ENCODE measurements around the gene DARS2. TPM values are rescaled to one million over a fixed set of nuclear protein-coding genes. Genes with fewer than 3 reads are reported as not detected.

DARS2 gene
- total RNA-seq, 1 experiment from 2014 or later: 35.0 TPM

DNA sequence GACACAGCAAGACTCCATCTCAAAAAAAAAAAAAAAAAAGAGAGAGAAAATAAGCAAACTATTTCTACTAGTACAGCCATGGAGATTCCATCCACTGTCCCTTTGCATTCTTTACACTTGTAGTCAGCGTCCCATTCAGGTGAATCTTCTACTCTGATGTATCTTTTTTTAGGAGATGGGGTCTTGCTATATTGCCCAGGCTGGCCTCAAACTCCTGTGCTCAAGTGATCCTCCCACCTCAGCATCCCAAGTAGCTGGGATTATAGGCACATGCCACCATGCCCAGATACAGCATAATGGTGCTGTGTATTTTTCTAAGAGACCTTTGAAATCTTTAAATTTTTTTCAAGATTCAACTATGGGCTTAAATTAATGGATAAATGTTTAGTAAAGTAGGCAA lies 8.3 kb downstream of the DARS2 start:
- DNase-seq: no peak
- H3K27me3 Mint-ChIP-seq (ENCODE audit: low read depth): no peaks in the 10 kb centered on the region
- Histone ChIP-seq H3K27me3 (ENCODE audit: insufficient read depth, low read length) (no peaks in the 10 kb centered on the region), H2AFZ (ENCODE audit: low read length) (no peak overlapping the region), H3K9ac (ENCODE audit: extremely low read depth, insufficient read length, low read length) (no peak overlapping the region), H3K79me2 (ENCODE audit: insufficient read depth, low read length) (no peaks in the 10 kb centered on the region), H2BK5ac (ENCODE audit: insufficient read length, low read length) (no peak overlapping the region), H2BK15ac (ENCODE audit: low read depth, low read length) (no peak overlapping the region), H2BK120ac (ENCODE audit: low read depth, low read length, poor library complexity, severe bottlenecking) (no peak overlapping the region), H3K56ac (ENCODE audit: insufficient read length, low read depth, low read length) (no peak overlapping the region), H2AK5ac (ENCODE audit: insufficient read length, low read length) (no peak overlapping the region), H3K9me3 (ENCODE audit: control insufficient read depth, low read depth, low read length) (no peaks in the 10 kb centered on the region), H3K79me1 (ENCODE audit: insufficient read depth, low read depth, low read length, poor library complexity, severe bottlenecking) (no peaks in the 10 kb centered on the region), H2BK20ac (ENCODE audit: low read depth, low read length, poor library complexity, severe bottlenecking) (no peak overlapping the region), H3K14ac (ENCODE audit: insufficient read depth, low read length) (no peak overlapping the region), H4K5ac (ENCODE audit: insufficient read length, low read depth, low read length) (no peak overlapping the region), H3K18ac (ENCODE audit: insufficient read length, low read depth, low read length) (no peak overlapping the region), H4K20me1 (ENCODE audit: control insufficient read depth, insufficient read depth, insufficient read length) (no peaks in the 10 kb centered on the region), H3K23me2 (ENCODE audit: insufficient read length, low read depth, low read length, poor library complexity, severe bottlenecking) (no peaks in the 10 kb centered on the region), H3K4ac (ENCODE audit: low read depth, low read length) (no peak overlapping the region), H4K8ac (replicated peaks; ENCODE audit: insufficient read length, low read depth, low read length) (no peak overlapping the region), H3K23ac (ENCODE audit: insufficient read length, low read depth, low read length) (no peak overlapping the region), H2BK12ac (ENCODE audit: insufficient read length, low read depth, low read length) (no peak overlapping the region), H3T11ph (ENCODE audit: low read length) (no peak overlapping the region), H3K4me2 (ENCODE audit: insufficient read depth, insufficient read length, low read length) (no peak overlapping the region), H3K4me1 (ENCODE audit: insufficient read depth, low read length) (no peaks in the 10 kb centered on the region), H4K91ac (ENCODE audit: insufficient read length, low read depth, low read length) (no peak overlapping the region), H3K27ac (ENCODE audit: insufficient read length, low read depth, low read length) (no peak overlapping the region)
- peaks cover 16 to 62% (median 58%) of the 10 kb centered on the region in 3 experiments; a peak in 6 of 7 replicates for H3K36me3 Mint-ChIP-seq (ENCODE audit: insufficient read depth in 1 of 3, low read depth in 3 of 3)
- H3K4me1 Mint-ChIP-seq: no peaks in the 10 kb centered on the region
- H3K9me3 Mint-ChIP-seq: no peaks in the 10 kb centered on the region
- no peak overlapping the region for H3K4me3 Mint-ChIP-seq
- TF ChIP-seq CTCF (conservative IDR thresholded peaks at IDR 0.05): no peak
- no CpG with 5 or more reads among the region's 1 CpG for WGBS (ENCODE audit: extremely low coverage, insufficient read length, low lambda C conversion rate)
- no peak overlapping the region for H3K27ac Mint-ChIP-seq
